GM21360 (cell line): Measurements from ENCODE around the gene PLCXD3.
"Not testable (repeated sequence)": the region's sequence is repeated elsewhere in the genome, so short reads cannot be mapped to it uniquely, and the experiment has no call there.

ENCODE experiments used
- ATAC-seq: cut with Tn5 transposase; IDR thresholded peaks from one replicate; pipeline ENCODE4 v1.9.1; 2021; ENCODE audit warnings: mild to moderate bottlenecking, moderate library complexity; ENCODE audit not compliant: unreplicated experiment

PLCXD3 gene

DNA sequence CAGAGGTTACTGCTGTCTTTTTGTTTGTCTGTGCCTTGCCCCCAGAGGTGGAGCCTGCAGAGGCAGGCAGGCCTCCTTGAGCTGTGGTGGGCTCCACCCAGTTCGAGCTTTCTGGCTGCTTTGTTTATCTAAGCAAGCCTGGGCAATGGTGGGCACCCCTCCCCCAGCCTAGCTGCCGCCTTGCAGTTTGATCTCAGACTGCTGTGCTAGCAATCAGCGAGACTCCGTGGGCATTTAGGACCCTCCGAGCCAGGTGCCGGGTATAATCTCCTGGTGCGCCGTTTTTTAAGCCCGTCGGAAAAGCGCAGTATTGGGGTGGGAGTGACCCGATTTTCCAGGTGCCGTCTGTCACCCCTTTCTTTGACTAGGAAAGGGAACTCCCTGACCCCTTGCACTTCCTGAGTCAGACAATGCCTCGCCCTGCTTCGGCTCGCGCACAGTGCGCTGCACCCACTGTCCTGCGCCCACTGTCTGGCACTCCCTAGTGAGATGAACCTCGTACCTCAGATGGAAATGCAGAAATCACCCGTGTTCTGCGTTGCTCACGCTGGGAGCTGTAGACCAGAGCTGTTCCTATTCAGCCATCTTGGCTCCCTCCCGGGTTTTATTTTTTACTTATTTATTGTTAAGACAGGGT lies 16.8 kb downstream of the PLCXD3 start:
- not testable (repeated sequence) for ATAC-seq

- ATAC-seq, result no peak
These were observed 24.9 kb downstream of the PLCXD3 start for GRCh38 chr5:41485533-41485932.

GRCh38 chr5:41482715-41483114 lies 27.7 kb downstream of the PLCXD3 start:
- peak; percentile 87 for ATAC-seq

GRCh38 chr5:41482173-41482572 lies 28.2 kb downstream of the PLCXD3 start:
- ATAC-seq, result no peak

DNA sequence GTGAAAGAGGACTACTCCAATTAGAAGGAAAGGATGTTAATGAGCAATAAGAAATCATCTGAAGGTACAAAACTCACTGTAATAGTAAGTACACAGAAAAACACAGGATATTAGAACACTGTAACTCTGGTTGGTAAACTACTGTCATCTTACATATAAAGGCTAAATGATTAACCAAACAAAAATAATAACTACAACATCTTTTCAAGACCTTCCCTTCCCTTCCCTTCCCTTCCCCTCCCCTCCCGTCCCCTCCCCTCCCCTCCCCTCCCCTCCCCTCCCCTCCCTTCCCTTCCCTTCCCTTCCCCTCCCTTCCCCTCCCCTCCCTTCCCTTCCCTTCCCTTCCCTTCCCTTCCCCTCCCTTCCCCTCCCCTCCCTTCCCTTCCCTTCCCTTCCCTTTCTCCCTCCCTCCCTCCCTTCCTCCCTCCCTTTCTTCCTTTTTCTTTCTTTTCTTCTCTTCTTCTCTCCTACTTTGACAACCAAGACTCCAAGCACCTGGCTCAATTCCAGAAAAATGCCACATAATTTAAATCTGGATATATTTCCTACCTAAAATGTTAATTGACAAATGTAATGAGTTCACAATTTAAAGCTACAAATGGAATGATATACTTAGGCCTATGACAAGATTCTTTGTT lies 38.7 kb downstream of the PLCXD3 start:
- ATAC-seq, result not testable (repeated sequence)

DNA sequence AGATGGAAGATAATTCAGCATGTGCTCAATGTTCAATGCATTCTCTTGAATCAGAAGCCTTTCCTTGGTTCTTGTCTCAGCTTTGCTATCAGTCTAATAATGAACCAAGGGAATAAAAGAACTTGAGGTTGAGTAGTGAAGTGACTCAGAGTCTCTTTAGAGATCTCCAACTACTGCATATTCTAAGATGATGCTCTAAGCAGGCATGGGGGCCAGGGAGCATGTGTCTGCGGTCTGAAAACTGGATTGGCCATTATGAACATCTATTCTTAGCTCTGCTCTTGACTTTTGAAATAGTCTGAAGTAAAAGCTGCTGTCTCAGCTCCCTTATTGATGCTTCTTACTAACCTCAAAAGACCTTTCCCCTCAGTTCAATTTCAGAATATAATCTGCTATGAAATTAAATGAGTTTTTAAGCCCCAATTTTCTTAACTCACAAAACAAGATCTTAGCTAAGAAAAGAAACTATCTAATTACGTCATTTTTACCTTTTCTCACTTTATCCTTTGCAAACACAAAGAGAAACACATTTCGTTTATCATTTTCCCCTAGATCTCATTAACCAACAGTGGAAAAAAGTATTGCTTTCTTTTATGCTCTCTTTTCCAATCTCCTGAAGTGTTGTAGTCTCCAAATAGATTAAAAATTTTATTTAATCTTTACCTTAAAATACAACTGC lies 44.8 kb downstream of the PLCXD3 start:
- ATAC-seq, result no peak

DNA sequence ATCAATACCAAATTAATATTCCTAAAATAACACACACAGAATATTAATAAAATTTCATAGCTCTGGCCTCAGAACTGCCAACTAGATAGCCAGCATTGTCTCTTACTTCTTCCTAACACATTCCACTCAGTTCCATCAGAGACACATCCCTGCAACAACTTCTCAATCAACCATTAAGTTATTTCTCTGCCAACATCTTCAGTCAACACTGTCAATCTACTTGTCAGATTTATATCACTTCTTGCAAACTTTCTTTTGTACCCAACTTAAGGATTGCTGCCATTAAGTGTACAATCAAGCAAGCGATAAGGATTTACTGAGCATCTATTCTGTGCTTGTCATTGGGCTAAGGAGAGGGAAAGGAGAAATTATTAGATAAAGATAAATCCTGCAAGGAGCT lies 50.8 kb downstream of the PLCXD3 start:
- no peak for ATAC-seq

DNA sequence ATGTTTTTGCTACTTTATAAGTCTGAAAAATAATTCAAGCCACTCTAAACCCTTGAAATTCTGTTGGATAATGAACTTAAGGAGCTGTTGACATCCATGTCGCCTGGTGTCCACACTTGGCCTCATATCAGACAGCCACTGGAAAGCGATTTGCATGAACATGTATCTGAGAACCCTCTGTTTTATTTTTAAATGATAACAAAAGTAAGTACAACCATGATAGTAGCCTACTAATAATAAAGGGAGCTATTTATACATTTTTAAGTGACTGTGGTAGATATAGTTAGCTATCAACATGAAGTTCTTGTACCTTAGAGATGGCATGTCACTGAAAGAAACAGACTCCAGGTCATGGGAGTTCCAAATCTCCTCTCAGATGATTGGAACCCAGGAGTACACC lies 53.3 kb downstream of the PLCXD3 start:
- no peak for ATAC-seq

DNA sequence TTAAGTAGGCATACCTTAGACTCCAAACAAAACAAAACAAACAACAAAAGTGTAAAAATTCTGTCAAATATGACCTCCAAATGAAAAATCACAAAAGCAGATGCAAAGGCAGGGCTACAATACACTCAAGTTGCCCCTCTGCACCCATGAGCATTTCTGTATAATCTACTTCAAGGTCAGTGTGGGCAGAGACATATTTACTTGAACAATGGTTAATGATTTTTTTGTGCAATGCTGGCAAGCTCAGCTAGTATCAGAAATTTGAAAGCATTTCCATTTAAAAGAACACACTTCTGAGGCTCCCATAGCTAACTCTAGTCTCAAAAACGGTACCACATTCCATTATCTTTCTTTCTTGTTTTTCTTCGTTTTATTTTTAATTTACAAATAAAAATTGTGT lies 57.9 kb downstream of the PLCXD3 start:
- ATAC-seq, result no peak

GRCh38 chr5:41447650-41448510 lies 62.5 kb downstream of the PLCXD3 start:
- no peak for ATAC-seq

DNA sequence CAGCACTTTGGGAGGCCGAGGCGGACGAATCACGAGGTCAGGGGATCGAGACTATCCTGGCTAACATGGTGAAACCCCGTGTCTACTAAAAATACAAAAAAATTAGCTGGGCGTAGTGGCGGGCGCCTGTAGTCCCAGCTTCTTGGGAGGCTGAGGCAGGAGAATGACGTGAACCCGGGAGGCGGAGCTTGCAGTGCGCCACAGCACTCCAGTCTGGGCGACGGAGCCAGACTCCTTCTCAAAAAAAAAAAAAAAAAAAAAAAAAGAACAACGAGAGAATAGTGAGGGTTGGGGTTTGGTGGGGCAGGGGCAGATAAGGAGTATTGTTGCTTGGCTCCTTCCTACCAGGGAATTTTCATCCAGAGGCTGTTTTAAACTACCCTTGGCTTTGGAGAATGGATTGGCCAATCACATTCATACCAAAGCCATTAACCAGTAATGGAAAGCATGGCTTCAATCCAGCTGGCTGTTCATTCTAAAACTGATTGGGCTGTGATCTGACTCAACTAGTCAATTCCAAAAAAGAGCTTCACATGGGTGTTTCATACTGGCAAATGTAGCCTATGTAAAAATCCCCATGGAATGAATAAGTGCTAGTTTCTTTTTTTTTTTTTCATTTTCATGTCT lies 64.4 kb downstream of the PLCXD3 start:
- ATAC-seq, result no peak

DNA sequence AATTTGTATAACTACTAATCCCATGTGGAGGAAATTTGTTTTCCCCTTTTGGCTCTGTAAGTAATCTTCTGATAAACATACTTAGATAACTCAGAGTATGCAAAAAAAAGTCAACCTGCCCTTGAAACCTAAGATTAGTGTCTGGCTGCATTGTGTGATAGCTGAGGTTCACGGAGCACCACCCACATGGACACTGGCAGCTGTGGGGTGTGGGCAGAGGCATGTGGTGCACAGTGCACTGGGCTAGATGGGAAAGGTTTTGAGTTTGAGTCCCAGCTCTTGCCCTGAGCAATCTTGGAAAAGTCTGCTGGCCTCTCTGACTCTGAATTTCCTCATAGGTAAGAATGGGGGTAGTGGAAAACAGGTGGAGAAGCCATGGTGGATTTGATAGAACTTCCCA lies 75.1 kb downstream of the PLCXD3 start:
- ATAC-seq, result no peak

DNA sequence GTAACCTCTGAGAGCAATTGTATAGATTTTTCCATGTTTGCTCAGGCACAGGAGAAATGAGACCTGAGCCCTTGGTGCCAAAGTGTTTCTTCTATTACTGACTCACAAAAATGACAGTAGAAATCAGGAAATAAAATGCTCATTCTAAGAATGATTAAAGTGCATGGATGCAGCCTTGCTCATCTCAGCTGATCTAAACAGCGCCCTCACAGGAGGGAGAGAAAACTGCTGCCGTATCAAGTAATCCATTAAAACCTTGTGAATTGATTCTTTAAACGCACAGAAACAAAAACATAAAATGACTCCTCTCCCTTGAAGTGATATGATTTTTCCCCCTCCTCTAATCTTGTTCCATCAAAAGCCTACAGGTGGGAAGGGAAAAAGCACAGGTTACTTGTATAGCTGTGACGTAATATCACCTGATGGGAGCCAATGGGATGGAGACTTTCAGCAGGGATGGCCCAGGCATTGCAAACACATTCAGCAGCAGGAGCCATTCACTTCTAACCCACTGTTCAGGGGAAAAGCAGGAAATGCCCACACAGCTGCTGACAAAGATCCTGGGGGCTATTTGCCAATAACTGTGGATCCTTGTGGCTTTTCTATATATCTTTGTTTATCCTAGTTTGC lies 76.7 kb downstream of the PLCXD3 start:
- ATAC-seq, result no peak

- no peak for ATAC-seq
These were observed 77.7 kb downstream of the PLCXD3 start for GRCh38 chr5:41432481-41433253.

- no peak for ATAC-seq
These were observed 82.9 kb downstream of the PLCXD3 start for GRCh38 chr5:41427505-41427904.

DNA sequence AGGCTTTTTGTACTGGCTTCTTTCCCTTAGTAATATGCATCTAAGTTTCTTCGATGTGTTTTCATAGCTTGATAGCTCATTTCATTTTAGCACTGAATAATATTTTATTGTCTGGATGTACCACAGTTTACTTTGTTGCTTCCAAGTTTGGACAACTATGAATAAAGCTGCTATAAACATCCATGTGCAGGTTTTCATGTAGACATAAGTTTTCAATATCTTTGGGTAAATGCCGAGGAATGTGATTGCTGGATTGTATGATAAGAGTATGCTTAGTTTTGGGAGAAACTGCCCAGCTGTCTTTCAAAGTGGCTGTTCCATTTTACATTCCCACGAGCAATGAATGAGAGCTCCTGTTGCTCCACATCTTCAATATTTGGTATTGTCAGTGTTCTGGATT lies 84.7 kb downstream of the PLCXD3 start:
- ATAC-seq, result no peak

DNA sequence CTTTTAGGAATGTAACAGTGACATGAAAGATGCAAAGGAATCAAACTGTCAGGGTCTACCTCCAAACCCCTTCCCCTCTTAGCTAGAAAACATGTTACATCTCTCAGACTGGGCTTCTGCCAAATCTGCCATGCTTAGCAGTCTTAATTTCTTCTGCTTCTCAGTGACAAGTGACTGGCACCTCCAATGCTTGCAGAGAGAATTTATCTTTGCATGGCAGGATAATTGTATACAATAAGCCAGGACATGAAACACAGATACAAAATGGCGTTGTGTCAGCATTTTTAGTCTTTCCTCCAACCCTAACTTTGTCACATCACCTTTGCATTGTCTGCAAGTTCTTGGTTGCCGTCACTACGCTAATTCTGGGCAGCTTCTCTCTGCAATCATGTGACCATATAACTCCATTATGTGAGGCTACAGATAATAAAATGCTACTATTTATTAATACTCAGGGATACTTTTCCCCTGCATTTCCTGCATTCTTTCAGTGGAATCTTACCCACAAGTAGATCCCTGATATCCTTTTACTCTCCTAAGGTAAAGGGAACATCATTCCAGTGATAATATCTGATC lies 89.8 kb downstream of the PLCXD3 start:
- no peak for ATAC-seq

DNA sequence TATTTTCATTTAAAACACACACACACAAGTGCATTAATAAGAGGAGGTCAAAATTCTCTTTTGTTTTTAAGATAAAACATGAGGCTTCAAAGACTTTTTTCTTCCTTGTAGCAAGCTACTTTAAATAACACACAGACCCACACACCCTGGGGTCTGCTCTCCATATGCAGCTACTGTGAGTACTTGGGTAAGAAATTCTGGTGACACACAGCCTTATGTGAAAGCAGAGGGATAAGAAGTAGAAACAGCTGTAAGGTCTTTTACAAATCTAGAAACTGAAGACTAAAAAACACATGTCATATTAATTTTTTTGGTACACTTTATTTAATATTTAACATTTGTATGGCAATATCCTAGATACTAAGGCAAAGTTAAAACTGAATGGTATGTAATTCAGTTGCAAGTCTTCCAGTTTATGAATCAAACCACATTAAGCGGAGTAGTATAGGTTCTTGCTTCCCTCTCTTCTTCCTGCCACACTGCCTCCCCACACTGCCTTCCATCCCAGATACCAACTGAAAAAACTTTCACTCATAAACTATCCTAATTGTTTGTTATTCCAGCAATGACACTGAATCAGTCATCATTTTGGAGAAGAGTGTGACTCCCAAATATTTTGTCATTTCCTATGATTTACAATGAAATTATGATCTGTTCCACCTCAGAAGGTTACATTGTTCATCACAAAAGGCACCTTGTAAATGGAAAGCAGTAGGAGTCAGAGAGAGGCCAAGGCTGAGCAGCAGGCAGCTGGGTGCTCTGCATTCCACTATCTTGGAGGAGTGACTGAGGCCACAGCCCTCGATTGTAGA lies 92.0 kb downstream of the PLCXD3 start:
- no peak for ATAC-seq

DNA sequence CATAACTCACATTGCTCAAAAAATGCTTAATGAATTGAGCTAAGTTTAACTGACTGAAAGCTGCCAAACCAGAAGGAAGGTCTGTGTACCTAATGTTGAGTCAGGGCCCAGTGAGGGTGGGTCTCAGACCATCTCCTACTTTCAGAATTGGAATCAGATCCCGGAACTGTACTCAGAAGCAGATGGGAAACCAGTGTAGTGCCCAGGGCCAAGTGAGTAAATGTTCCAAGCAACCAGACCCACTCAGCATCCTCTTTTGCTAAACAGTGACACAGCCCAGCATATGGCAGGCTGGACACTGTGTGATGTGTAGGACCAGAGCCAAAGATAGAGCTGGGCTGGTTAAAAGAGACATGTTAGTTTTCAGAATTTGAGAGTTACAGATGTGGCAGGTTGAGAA lies 94.1 kb downstream of the PLCXD3 start:
- ATAC-seq, result no peak
